Right lobe of liver (tissue), 6 donors: ENCODE results near the gene TRIO. TPM values are rescaled to one million over a fixed set of nuclear protein-coding genes. Genes with fewer than 3 reads are reported as not detected.
A peak's percentile ranks its signal among the peaks of the same experiment; 100 is the strongest.

Experiments
- ATAC-seq, 4 donors: fragments of 200-7000 bp; cut with Tn5 transposase; one replicate each; pipeline ENCODE4 v1.9.1; 2020; ENCODE audit warnings: mild to moderate bottlenecking in 4 of 4, moderate library complexity in 4 of 4
- DNase-seq, 3 donors: peaks; one replicate each; pipeline ENCODE4 v3.0.0-alpha.2; 2020
- H3K27ac ChIP-seq, 3 donors: fragments of 200-600 bp; one replicate each; pipeline ENCODE4 v1.8.0; 2022
- H3K27me3 ChIP-seq, 2 donors: fragments of 200-600 bp; one replicate each; pipeline ENCODE4 v1.8.0; 2022
- H3K36me3 ChIP-seq, 4 donors: fragments of 200-600 bp; sonication (generic) in 1 of 4; one replicate each; pipeline versions ENCODE4 v1.5.1 to v1.8.0; 2017 to 2022; ENCODE audit warnings: control low read depth in 1 of 4
- H3K4me1 ChIP-seq, 4 donors: fragments of 200-600 bp; sonication (generic) in 1 of 4; one replicate each; pipeline versions ENCODE4 v1.5.1 to v1.8.0; 2017 to 2022; ENCODE audit warnings: control low read depth in 1 of 4
- H3K4me3 ChIP-seq, 3 donors: fragments of 200-600 bp; one replicate each; pipeline ENCODE4 v1.8.0; 2022
- H3K9me3 ChIP-seq, 4 donors: fragments of 200-600 bp; sonication (generic) in 1 of 4; one replicate each; pipeline versions ENCODE4 v1.5.1 to v1.8.0; 2017 to 2022; ENCODE audit warnings: control low read depth in 1 of 4
- CTCF ChIP-seq, 4 donors: fragments of 200-600 bp in 3 of 4; fragments of 450-650 bp in 1 of 4; IDR thresholded peaks; one replicate each; pipeline versions ENCODE4 v1.5.1 to v1.8.0; 2016 to 2022; ENCODE audit warnings: antibody characterized with exemption in 4 of 4, mild to moderate bottlenecking in 2 of 4
- POLR2A ChIP-seq: fragments of 450-650 bp; IDR thresholded peaks from one replicate; pipeline ENCODE4 v1.6.1; 2017; ENCODE audit warnings: antibody characterized with exemption, mild to moderate bottlenecking
- WGBS: methylation state at CpG from one replicate; pipeline ENCODE4 v1.1.6; 2018; ENCODE audit warnings: low coverage, low lambda C conversion rate; ENCODE audit not compliant: insufficient coverage; ENCODE audit errors: missing lambda C conversion rate; 5-methylcytosine and 5-hydroxymethylcytosine counted together
- intact Hi-C, 2 donors: fragments of 100-400 bp; cut with DNase I; formaldehyde crosslinking; loops; one replicate each; pipeline versions ENCODE4 v1.11.2 to v1.14.1; 2022
- total RNA-seq, 6 experiments: library from RNA; depleted of rRNA in 2 of 6; stranded (reverse); fragments of >200 nt in 2 of 6; fragmentation: NEBNext Ultra II Directional in 3 of 6; extraction: Animal tissue kit (Norgen Biotek cat#: 25700) in 3 of 6; gene quantifications; one replicate each; pipeline versions ENCODE4 v1.1.0 to v1.2.4, GENCODE V29; 2016 to 2023
- donor health status: DM: no; HTN: yes; CAD: no.
- donor health status: DM: no; HTN: no; CAD: no.
- donor health status: DM: no; HTN: no; CAD: no.
- donor health status: DM: no; HTN: yes; CAD: no.
- donor health status: DM: no; HTN: yes; CAD: no.

Gene TRIO
- total RNA-seq, 6 experiments from 2014 or later = 34.7 to 63.5 (median 50.2) TPM

GRCh38 chr5:14486996-14487896 lies 344.1 kb downstream of the TRIO start:
- WGBS = 85% methylated on average over 4 of the region's 62 CpGs
- no peak for DNase-seq
- Histone ChIP-seq H3K36me3 (peaks cover 0 to 48% (median 17%) of the 10 kb centered on the region in 4 donors), H3K27me3 (no peaks in the 10 kb centered on the region), H3K9me3 (no peaks in the 10 kb centered on the region), H3K4me3 (no peak overlapping the region), H3K27ac (no peak overlapping the region), H3K4me1 (no peaks in the 10 kb centered on the region)
- ATAC-seq = no peak
- intact Hi-C loops = no loop called here
- TF ChIP-seq POLR2A = no peak
- TF ChIP-seq CTCF (IDR thresholded peaks at IDR 0.05) = no peak

- intact Hi-C loops = no loop called here
These were observed 344.9 kb downstream of the TRIO start for GRCh38 chr5:14487897-14488570.

GRCh38 chr5:14488709-14489108 lies 345.6 kb downstream of the TRIO start:
- Histone ChIP-seq H3K27ac (no peak overlapping the region), H3K9me3 (no peaks in the 10 kb centered on the region), H3K27me3 (no peaks in the 10 kb centered on the region), H3K4me3 (no peak overlapping the region), H3K4me1 (no peaks in the 10 kb centered on the region), H3K36me3 (peaks cover 0 to 48% (median 13%) of the 10 kb centered on the region in 4 donors)
- DNase-seq (no peak), ATAC-seq (no peak)
- 84% methylated on average over 6 of the region's 11 CpGs for WGBS
- no peak for TF ChIP-seq POLR2A
- no peak for TF ChIP-seq CTCF (IDR thresholded peaks at IDR 0.05)
- intact Hi-C loops = no loop called here

More at GRCh38 chr5:14487897-14488570, 344.9 kb downstream of the TRIO start:
- DNase-seq (no peak), ATAC-seq (no peak)
- WGBS = 96% methylated on average over 14 of the region's 60 CpGs
- Histone ChIP-seq H3K4me1 (no peaks in the 10 kb centered on the region), H3K27me3 (no peaks in the 10 kb centered on the region), H3K27ac (no peak overlapping the region), H3K36me3 (peaks cover 0 to 51% (median 14%) of the 10 kb centered on the region in 4 donors), H3K9me3 (no peaks in the 10 kb centered on the region), H3K4me3 (no peak overlapping the region)
- TF ChIP-seq POLR2A (no peak), CTCF (IDR thresholded peaks at IDR 0.05) (no peak)

GRCh38 chr5:14489643-14490042 lies 346.5 kb downstream of the TRIO start:
- Histone ChIP-seq H3K27me3 (no peaks in the 10 kb centered on the region), H3K36me3 (peaks cover 0 to 48% (median 16%) of the 10 kb centered on the region in 4 donors), H3K9me3 (no peaks in the 10 kb centered on the region), H3K4me1 (no peaks in the 10 kb centered on the region), H3K27ac (no peak overlapping the region), H3K4me3 (no peak overlapping the region)
- ATAC-seq (peak in 2 of 4 donors; percentile 20 to 39), DNase-seq (no peak)
- intact Hi-C loops = no loop called here
- WGBS = 79% methylated on average over 3 of the region's 5 CpGs
- TF ChIP-seq POLR2A (no peak), CTCF (IDR thresholded peaks at IDR 0.05) (no peak)
